Panc1 (cell line): ENCODE measurements around the gene KCNH1. TPM values are rescaled to one million over a fixed set of nuclear protein-coding genes. Genes with fewer than 3 reads are reported as not detected.

Experiments
- ATAC-seq: fragments of 200-7000 bp; cut with Tn5 transposase; 2 replicates; pipeline ENCODE4 v1.9.1; 2020; ENCODE audit warnings: mild to moderate bottlenecking, moderate library complexity
- BruUV-seq: library from RNA; stranded (reverse); fragments of 400-500 nt; replicated peaks from 2 replicates; lab custom pipeline; 2021; lab: Mats Ljungman, UMichigan
- CTCF ChIA-PET: fragments of 300-600 bp; sonication (Branson Sonifier 250); formaldehyde crosslinking; loops from one replicate; lab custom pipeline; 2022; ENCODE audit warnings: antibody characterized with exemption; lab: Charles Lee
- POLR2A ChIA-PET: fragments of 300-600 bp; sonication (Branson Sonifier 250); formaldehyde crosslinking; loops from one replicate; lab custom pipeline; 2022; ENCODE audit warnings: antibody characterized with exemption; lab: Charles Lee
- DNase-seq: peaks from one replicate; pipeline ENCODE4 v3.0.0-alpha.2; 2010; ENCODE audit warnings: low read depth, low spot score
- H3K27ac ChIP-seq: 2 replicates; pipeline ENCODE4 v1.5.1; 2011; ENCODE audit warnings: mild to moderate bottlenecking, low read length, inconsistent platforms
- H3K27me3 ChIP-seq: fragments of 200-500 bp; sonication (Bioruptor generic); 2 replicates; pipeline ENCODE4 v1.6.0; 2014; ENCODE audit warnings: low read length, inconsistent platforms; ENCODE audit not compliant: control insufficient read depth, insufficient read depth
- H3K36me3 ChIP-seq: fragments of 200-500 bp; sonication (Bioruptor generic); 2 replicates; pipeline ENCODE4 v1.5.1; 2014; ENCODE audit warnings: inconsistent platforms, mild to moderate bottlenecking, low read length, moderate library complexity; ENCODE audit not compliant: control insufficient read depth, insufficient read depth
- H3K4me1 ChIP-seq: 2 replicates; pipeline ENCODE4 v1.5.1; 2011; ENCODE audit warnings: inconsistent platforms, mild to moderate bottlenecking, low read length, moderate library complexity; ENCODE audit not compliant: control insufficient read depth, insufficient read depth
- H3K4me3 ChIP-seq, 2 experiments: 2 replicates each; pipeline ENCODE4 v1.5.1; 2011 to 2012; ENCODE audit warnings: low read depth in 2 of 2, low read length in 2 of 2, mild to moderate bottlenecking in 2 of 2, inconsistent platforms in 1 of 2, moderate library complexity in 1 of 2
- H3K9me3 ChIP-seq: fragments of 200-500 bp; sonication (Bioruptor generic); 2 replicates; pipeline ENCODE4 v1.5.1; 2014; ENCODE audit warnings: low read depth, mild to moderate bottlenecking, inconsistent platforms, low read length, moderate library complexity; ENCODE audit not compliant: control insufficient read depth, insufficient read depth
- CTCF ChIP-seq: fragments of 450-650 bp; IDR thresholded peaks from 2 replicates; pipeline ENCODE4 v1.5.1; 2017; ENCODE audit warnings: mild to moderate bottlenecking
- POLR2AphosphoS5 ChIP-seq: IDR thresholded peaks from 2 replicates; pipeline ENCODE4 v1.6.1; 2012; ENCODE audit warnings: mild to moderate bottlenecking, low read depth, low read length, moderate library complexity
- REST ChIP-seq, 2 experiments: IDR thresholded peaks; 2 replicates each; pipeline ENCODE4 v1.6.1; 2011 to 2012; ENCODE audit warnings: low read depth in 2 of 2, control low read depth in 1 of 2, low read length in 1 of 2, mild to moderate bottlenecking in 1 of 2, moderate library complexity in 1 of 2; ENCODE audit not compliant: insufficient read depth in 1 of 2
- SIN3A ChIP-seq: IDR thresholded peaks from 2 replicates; pipeline ENCODE4 v1.6.1; 2012; ENCODE audit warnings: low read depth, mild to moderate bottlenecking, low read length, moderate library complexity, borderline replicate concordance; ENCODE audit not compliant: insufficient read depth
- TCF7L2 ChIP-seq: IDR thresholded peaks from 2 replicates; pipeline ENCODE4 v1.6.1; 2011; ENCODE audit warnings: mild to moderate bottlenecking, low read depth, low read length, inconsistent platforms
- in situ Hi-C: cut with HindIII; loops from 2 replicates; pipeline ENCODE4 v1.10.0; 2016; ENCODE audit warnings: low sequenced_read_pairs, low pct_unique_long_range_greater_than_20kb
- intact Hi-C: fragments of 100-400 bp; cut with micrococcal nuclease; formaldehyde crosslinking; loops from one replicate; pipeline ENCODE4 v1.10.0; 2022; ENCODE audit not compliant: unreplicated experiment
- total RNA-seq: library from RNA; stranded (reverse); gene quantifications from one replicate; pipeline ENCODE4 v1.2.1, GENCODE V29; 2021; ENCODE audit not compliant: unreplicated experiment

KCNH1 gene
- total RNA-seq, 1 experiment from 2014 or later, result not detected

DNA sequence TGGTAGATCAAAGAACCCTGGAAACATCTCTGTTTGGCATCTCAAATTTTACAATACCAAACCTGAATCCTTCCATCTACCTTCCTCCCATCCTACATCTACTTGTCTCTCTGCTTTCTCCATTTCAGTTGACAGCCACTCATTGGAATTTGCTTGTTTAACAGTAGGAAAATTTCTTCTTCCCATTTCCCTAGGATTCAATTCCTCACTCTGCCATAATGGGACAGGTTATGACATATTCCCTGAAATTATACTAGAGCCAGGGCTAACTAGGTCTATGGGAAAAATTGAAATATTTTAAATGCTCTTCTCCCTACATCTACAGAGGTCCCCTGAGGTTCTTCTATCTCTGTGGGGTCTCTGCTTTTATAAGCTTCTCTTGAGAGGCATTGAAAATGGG lies 257.7 kb downstream of the KCNH1 start:
- BruUV-seq, result no TSS peak
- intact Hi-C loops (no loop called here), in situ Hi-C loops (no loop called here)
- no peaks in the 10 kb centered on the region for H3K9me3 ChIP-seq
- no peak overlapping the region for H3K27ac ChIP-seq
- H3K36me3 ChIP-seq, result no peaks in the 10 kb centered on the region
- no peaks in the 10 kb centered on the region for H3K27me3 ChIP-seq
- TF ChIP-seq SIN3A, result no peak
- TF ChIP-seq CTCF, result no peak
- TF ChIP-seq TCF7L2, result no peak
- no peak for TF ChIP-seq POLR2AphosphoS5
- TF ChIP-seq REST (IDR thresholded peaks at IDR 0.05; ENCODE audit: insufficient read depth in 1 of 2, low read depth in 2 of 2, low read length in 1 of 2), result no peak
- CTCF ChIA-PET, result no interaction called here
- ATAC-seq (no peak), DNase-seq (no peak)
- H3K4me3 ChIP-seq, result no peak overlapping the region
- H3K4me1 ChIP-seq, result no peaks in the 10 kb centered on the region
- POLR2A ChIA-PET, result no interaction called here

DNA sequence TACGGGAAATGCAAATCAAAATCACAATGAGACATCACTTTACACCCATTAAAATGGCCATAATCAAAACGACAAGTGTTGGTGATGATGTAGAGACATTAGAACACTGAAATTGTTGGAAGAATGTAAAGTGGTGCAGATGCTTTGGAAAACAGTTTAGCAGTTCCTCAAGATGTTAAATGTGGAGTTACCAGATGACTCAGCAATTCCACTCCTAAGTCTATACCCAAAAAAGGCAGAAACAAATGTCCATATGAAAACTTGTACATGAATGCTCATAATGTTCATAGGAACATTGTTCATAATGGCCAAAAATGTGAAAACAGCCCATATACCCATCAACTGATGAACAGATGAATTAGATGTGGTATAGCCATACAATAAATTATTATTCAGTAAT lies 267.4 kb downstream of the KCNH1 start:
- Histone ChIP-seq H3K27ac (no peak overlapping the region), H3K4me3 (no peak overlapping the region), H3K4me1 (no peaks in the 10 kb centered on the region), H3K36me3 (no peaks in the 10 kb centered on the region), H3K27me3 (no peaks in the 10 kb centered on the region), H3K9me3 (no peaks in the 10 kb centered on the region; the same call in 1 of the 2 replicates)
- in situ Hi-C loops, result no loop called here
- TF ChIP-seq TCF7L2 (no peak), REST (IDR thresholded peaks at IDR 0.05; ENCODE audit: insufficient read depth in 1 of 2, low read depth in 2 of 2, low read length in 1 of 2) (no peak), SIN3A (no peak), CTCF (no peak), POLR2AphosphoS5 (no peak)
- ATAC-seq, result no peak
- intact Hi-C loops, result no loop called here
- POLR2A ChIA-PET, result no interaction called here
- CTCF ChIA-PET, result no interaction called here
- BruUV-seq, result no TSS peak
- no peak for DNase-seq
